Left forelimb (tissue), 1 donor: ENCODE results near the gene PPIB.

Experiments
- DNase-seq: peaks from one replicate; pipeline ENCODE4 v3.0.0-alpha.2; 2018; ENCODE audit warnings: low spot score

The PPIB gene

DNA sequence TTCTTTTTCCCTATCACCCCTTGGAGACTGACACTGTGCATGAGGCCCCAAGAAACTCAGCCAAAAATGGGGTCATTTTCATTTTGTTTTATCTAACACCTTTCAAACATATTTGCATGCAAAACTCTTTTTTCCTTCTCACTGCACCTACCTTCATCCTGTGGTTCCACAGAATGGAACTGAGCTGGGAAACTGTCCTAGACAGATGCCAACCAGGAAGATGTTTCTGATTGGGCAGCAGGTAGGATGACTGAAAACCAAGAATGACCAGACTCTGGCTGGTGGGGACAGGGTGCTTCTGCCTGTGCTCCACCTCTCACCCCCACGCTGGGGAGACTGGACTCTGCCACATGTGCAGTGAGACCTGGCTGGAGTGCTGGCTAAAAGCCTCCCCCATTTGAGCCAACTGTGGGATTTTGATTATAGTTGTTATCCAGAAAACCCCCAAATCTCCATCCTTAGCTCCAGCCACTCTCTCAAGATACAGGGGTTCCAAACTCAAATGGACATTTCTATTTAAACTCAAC is 5.2 kb downstream of the PPIB start:
- DNase-seq = no peak

DNA sequence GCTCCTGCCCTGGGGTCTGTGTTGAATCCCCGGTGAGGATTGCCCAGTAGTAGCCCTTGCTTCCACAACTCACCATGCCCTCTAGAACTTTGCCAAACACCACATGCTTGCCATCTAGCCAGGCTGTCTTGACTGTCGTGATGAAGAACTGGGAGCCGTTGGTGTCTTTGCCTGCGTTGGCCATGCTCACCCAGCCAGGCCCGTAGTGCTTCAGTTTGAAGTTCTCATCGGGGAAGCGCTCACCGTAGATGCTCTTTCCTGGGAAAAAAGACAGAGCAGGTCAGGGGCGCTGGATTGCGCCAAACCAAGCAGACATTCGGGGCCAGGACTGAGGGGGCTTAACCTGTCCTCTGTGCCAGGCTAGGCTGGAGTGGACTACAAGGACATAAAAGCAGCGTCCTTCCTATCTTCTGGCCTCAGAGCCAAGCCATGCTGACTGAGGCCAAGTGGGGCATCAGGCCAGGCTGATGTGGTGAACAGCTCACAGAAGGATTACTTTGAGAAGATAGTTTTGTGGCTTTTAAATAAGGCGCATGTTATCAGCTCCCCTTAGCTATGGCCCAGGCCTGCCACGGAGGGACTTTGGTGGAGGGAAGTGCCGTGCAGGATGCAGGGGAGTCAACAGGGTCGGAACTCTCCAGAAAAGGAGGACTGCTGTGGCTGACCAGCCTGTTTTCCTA is 6.0 kb downstream of the PPIB start:
- no peak for DNase-seq

DNA sequence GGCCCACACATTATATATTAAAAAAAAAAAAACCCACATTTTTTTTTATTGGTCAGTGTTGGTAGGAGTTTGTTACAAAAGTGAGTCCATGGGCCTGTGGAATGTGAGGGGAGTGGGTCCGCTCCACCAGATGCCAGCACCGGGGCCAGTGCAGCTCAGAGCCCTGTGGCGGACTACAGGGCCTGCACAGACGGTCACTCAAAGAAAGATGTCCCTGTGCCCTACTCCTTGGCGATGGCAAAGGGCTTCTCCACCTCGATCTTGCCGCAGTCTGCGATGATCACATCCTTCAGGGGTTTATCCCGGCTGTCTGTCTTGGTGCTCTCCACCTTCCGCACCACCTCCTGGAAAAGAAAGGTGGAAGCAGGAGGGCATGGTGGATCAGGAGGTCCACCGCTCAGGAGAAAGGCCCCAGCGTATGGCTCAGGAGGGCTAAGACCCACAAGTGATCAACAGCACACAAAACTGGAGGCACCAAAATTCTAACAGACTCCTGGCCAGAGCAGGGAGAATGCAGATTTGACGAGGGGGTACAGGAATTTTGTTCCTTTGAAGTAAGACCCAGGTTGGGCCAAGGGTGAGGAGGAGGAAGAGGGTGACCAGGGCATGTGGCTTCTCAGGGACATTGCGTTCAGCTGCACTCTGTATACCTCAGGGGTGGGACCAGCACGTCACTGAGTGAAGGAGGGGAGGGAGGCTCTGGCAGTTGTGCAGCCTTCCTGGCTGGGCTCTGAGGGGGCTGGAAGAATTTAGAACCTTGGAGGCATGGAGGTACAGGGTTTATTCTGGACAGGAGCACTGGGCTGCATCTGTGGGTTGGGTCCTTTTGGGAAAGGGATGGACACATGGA is 6.8 kb downstream of the PPIB start:
- no peak for DNase-seq

DNA sequence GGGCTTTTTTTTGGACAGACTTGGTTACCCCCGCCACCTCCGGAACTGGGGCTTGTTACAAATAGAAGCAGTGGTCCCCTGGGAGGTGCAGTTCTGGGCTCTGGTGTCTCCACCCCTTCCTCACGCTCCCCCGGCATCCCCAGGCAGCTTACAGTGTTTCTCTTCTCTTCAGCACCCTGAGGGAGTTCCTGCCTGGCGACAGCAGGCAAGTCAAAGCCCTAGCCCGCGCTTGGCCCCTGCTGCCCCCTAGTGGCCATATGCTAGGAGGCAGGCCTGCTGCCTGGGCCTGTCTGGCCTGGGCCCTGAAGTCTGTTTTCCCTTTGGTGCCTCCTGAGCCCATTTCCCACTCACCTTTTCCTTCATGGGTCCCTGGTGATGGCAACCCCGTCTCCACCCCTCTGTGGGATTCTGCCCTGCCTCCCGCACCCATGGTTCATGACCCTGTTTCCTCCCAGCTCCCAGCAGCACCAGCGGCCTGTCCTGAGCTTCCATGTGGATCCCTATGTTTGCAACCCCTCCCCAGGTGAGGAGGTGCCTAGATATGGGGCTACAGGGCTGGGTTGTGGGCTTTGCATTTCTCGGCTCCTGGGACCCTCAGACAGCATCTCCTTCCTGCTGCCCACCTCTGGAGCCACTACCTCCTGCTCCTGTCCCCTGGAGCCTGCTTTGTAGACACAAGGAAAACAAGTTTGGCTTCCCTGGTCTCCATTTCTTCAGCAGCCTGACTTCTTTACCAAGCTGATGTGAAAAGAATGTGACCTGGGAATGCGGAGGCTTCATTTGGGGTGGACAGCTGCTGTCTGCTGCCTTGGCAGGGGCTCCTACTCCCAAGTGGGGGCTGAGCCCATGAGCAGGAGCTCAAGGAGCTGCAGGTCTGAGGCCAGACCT is 9.1 kb downstream of the PPIB start:
- DNase-seq = peak; percentile 89

DNA sequence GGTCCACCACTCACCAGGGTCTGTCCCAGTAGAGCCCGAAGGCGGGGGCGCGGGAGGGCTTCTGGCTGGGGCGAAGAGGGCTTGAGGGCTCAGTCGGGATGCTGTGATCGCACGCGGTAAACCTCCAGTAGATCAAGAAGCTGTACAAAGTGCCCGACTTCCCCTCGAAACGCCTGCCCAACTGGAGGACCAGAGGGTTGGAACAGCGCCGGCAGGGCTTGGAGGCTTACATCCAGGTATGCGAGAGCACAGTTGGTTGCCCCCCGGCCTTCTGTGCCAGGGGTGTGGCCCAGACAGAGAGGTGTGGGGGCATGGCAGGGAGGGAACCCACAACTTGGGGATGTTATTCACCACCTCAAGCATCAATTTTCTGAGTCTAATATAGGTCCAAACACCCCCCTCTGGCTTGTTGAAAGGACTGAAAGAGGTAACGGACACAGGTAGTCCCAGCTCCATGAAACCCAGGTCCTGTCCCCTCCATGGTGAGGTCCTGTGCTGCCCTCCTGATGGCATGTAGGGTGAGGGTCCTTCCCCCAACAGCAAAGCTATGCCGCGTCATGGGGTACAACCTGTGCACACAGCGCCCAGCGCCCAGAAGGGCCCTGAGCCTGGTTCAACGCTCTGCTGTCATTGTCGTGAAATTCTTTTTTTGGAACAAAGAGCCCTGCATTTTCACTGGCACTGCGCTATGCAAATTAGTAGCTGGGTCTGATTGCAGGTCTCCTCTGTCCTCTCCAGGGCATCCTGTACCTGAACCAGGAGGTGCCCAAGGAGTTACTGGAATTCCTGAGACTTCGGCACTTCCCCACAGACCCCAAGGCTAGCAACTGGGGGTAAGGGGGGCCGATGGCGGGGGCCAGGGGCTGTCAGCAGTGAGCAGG is 10.1 kb downstream of the PPIB start:
- DNase-seq = no peak

DNA sequence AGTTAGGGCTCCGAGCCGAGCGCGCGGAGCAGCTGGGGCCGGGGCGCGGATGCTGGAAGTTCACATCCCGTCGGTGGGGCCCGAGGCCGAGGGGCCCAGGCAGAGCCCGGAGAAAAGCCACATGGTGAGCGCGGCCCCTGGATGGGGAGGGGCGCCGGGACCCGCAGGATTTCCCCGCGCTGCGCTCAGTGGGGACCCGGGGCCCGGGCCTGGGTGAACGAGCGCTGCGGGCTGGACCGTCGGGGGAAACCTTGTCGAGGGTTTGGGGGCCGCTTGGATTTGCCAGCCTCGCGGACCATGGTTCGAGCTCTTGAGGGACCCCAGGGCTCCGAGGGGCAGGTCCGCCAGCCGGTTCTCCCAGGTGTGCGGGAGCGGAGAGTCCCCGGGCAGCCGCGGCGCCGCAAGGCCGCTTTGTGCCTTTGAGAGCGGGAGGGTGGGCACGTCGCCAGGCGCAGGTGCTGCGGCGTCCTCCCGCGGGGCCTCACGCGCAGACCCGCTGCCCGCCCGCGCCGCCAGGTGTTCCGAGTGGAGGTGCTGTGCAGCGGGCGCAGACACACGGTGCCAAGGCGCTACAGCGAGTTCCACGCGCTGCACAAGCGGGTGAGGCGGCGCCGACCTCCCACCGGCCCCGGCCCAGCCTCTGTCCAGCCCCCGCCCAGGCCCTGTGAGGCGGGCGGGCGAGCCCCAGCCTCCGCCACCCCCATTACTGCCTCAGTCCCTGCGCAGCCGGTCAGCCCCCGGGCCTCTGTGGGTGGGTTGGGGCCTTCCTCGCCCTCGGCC is 10.9 kb downstream of the PPIB start, which contains the start of gene SNX22:
SNX22 (plus strand) TSS at position 5 of the 780 bp plus-strand sequence; CDS start at position 50, 45 bp downstream.
- DNase-seq = no peak

DNA sequence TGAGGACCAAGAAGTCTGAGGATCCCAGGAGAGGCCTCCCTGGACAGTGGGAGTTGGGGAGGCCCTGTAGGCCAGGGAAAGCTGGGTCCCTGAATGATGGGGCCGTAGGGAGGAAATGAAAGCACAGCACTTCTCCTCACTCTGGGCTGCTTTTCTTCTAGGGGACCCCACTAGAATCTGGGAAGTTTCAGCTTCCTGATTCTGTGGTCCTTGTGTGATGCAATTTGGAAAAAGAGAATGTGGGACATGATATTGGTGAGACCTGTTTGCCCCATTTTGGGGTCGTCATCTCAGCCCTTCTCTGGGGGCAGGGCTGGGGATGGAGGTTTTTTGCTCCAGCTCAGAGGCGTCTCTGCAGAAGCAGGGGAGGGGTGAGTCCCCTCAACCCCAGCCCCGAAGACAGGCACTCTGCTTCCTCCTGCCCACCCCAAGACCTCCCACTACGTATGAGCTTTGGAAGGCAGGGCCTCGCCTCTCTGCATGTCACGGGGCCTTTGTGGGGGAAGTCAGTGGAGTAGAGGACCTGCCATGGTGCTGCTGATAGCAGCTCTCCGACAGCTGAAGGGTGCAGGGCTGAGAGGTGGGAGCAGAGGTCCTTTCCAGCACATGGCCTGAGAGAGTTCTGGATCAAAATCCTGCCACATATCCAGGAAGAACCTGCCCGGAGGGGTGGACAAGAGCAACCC is 12.8 kb downstream of the PPIB start:
- DNase-seq = no peak

DNA sequence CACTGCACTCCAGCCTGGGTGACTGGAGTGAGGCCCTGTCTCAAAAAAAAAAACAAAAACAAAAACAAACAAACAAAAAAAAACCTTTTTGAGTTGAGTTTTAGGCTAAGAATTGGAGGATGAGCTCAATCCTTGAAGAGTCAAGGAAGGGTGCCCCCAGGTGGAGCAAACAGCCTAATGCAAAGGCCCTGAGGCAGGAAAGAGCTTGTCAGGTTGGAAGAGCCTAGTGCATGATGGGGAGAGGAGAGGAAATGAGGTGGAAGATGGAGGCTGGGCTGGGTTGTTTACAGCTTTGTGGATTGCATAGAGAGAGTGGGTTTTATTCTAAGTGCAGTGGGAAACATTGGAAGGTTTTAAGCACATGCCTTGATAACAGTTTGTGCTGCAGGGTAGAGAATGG is 13.4 kb downstream of the PPIB start:
- no peak for DNase-seq

DNA sequence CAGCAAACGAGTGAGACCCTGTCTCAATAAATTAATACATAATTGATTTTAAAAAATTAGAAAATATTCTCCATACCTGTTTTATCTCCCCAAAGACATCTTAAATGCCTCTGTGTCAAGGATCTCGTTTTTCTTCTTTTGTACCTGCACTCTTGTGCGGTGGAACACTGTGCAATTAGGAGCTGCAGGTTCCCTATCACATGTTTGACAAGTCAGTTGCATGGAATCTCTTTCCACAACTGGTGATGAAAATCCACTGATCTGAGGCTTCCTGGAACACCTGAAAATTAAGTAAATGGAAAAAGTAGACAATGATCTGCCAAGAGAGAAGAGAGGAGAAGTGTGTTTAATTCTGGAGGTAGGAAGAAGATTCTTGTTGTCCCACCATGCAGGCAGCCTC is 14.2 kb downstream of the PPIB start:
- DNase-seq = no peak

DNA sequence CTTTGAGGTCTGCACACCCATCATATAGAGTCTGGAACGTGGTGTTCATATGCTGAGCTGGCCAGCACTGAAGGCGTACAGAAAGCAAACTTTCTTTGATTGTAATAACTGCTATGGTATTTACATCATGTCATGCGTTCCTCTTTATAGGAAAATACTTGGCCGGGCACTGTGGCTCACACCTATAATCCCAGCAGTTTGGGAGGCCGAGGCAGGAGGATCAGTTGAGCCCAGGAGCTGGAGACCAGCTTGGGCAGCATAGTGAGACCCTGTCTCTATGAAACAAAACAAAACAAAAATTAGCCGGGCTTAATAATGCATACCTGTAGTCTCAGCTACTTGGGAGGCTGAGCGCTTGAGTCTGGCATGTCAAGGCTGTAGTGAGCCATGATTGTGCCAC is 14.7 kb downstream of the PPIB start:
- no peak for DNase-seq

DNA sequence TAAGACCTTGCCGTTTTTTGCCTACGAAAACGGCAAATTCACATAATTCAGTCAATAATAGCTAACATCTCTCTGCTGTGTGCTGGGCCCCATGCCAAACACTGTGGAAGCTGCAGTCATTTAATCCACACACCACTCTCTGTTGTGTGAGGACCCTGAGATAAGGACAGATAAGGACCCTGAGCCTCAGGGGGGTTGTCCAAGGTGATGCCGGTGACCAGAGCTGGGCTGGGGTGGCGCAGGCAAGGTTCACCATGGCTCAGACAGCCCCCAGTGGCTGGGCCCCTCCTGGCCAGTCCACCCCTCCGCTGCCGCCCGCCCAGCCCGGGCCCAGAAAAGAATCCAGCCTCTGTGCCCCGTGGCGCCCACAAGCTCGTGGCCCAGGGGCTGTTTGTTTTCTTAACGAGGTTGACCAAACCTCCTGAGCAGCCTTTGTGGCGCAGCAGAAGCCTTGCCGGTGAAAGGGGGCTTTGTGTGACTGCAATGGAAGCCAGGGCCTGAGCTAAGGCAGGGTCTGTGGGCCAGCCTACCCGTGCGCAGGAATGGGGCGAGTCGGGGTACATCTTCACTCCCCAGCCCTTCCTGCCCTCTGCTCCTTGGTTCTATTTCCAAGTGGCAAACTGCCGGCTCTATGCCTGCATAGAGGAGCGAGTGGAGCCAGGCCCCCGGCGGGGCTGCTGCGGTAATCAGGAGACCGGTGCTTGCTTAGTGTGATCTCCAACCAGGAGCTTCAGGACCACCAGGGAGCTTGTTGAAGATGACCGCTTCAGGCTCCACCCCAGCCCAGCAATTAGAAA is 15.7 kb downstream of the PPIB start:
- DNase-seq = no peak

DNA sequence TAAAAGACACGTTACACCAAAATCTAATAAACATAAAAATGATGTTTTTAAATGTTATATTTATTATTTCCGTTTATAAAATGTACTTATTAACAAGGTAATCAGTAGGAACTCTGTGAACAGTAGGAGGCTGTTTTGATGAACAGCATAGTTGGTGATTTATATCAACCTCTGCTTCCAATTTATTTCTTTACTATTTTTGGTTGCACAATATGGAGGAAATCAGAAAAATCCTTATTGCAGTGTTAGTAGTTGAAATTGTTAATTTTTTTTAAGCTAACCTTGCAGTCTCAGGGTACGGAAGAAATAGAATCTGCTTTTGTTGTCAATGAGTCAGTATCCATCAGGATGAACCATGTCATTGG is 16.3 kb downstream of the PPIB start:
- no peak for DNase-seq

DNA sequence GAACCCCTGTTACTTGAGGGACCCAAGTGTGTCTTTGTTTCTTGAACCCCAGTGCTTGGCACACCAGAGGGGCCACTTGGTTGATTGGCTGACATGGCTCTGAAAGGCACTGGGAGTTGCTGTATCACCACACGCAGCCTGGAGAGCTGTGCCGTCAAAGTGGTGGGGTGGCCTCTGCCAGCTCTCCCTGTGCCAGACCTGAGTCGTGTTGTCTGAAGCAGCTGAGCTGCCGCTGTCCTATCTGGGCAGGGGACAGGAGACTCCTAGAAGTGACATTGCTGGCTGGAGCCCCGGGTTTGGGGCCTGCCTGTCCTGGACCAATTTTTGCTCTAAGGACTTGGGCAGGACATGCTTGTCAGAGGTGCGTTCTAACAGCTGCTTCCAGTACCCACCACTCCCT is 16.8 kb downstream of the PPIB start:
- no peak for DNase-seq

DNA sequence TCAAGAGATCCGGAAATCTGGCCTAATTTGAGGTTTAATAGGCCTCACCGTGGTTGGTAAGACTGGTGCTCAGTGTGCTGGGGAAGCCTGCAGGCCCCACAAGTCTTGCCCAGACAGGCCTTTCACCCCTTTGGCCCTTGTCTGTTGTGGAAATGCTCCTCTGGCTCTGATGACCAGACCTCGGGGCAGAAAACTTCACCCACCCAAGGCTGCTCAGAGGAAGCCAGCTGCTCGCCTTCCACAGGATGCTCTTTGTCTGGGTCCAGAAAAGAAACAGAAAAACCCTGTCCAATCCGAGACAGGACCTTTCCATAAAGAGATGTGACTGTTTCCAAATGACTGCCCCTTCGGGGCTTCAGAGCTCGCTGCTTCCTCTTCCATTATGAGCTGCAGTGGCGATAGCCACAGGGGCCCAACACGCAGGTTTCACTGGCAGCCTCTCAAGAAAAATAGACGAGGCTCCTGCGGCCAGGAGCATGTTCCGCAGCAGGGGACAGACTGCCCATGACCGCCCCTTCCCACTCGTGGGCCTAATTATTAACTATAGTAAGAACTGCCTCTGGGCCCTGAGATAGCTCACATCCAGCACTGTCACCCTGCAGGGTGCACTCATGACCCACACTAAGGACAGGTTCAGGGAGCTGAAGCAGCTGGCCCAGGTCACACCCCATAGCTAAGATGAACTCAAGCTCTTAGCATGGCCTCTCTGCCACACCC is 18.1 kb downstream of the PPIB start:
- no peak for DNase-seq

DNA sequence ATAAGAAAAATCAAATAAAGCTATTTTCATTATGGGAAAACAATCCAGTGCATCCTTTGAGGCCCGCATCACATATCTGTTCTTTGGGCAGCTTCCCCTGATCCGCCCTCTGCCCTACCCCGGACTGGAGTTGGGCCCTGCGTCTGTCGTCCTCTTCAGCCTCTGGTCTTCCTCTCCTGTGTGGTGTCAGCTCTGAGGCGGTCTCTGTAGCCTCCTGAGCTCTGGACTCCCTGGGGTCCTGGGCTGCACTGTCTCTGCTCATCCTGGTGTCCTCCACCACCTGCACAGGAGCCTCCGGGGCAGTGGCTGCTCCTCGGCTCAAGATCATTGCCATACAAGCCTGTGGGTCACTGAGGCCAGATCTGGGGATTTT is 18.6 kb downstream of the PPIB start:
- DNase-seq = no peak

DNA sequence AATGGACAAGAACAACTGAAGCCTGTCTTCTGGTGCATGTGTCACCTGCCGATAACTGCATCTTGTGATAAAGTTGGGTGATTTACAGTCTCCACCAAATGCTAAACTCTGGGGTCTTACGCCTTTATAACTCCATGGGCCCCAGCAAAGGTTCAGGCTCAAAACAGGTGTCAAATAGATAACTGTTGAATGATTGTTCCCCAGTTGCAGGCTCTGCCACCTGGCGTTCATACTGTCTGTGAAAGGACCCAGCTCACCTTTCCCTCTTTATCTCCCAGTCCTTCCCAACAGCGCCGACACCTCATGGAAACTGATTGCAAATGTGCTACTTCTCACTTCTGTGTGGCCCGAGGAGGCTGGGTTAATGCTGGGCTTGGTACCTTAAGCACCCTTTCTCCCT is 19.5 kb downstream of the PPIB start:
- no peak for DNase-seq

DNA sequence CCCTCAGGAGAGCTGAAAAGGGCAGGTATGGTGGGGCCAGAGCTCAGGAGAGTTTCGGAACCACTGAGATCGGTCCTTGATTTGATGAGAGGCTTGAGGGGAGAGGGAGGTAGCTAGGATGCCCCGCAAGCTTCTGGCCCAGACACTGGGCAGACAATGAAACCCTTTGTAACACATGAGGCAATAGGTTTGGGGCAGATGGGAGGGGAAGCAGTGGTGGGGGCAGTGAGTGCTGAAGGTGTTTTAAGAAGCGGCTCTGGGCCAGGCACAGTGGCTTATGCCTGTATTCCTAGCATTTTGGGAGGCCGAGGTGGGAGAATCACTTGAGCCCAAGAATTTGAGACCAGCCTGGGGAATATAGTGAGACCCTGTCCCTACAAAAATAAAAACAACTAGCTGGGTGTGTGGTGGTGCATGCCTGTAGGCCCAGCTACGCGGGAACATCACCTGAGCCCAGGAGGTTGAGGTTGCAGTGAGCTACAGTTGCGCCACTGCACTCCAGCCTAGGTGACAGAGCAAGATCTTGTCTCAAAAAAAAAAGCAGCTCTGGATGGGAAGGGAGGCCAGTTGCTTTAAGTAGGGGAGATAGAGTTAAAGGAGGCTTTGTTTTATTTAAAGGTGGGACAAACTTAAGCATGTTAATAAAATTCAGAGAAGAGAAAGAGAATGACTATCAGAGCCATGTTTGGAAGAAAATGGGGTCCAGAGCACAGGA is 20.9 kb downstream of the PPIB start:
- no peak for DNase-seq
